ENCODE data around the gene THSD7A.
"Not testable (repeated sequence)": the region's sequence is repeated elsewhere in the genome, so short reads cannot be mapped to it uniquely, and the experiment has no call there.

The THSD7A gene

GRCh38 chr7:11576310-11576709, 255.7 kb downstream of the THSD7A start:
- no peak for DNase-seq (ENCODE audit: low read depth)

- no peak for DNase-seq (ENCODE audit: low read depth)
These were observed 258.8 kb downstream of the THSD7A start for GRCh38 chr7:11573128-11573750.

GRCh38 chr7:11570922-11571550, 261.0 kb downstream of the THSD7A start:
- peak; percentile 77 for DNase-seq (ENCODE audit: low read depth)

- no peak for DNase-seq (ENCODE audit: low read depth)
These were observed 261.8 kb downstream of the THSD7A start for GRCh38 chr7:11570205-11570604.

- DNase-seq (ENCODE audit: low read depth), result peak; percentile 70
These were observed 264.4 kb downstream of the THSD7A start for GRCh38 chr7:11567571-11567970.

- DNase-seq (ENCODE audit: low read depth), result peak; percentile 70
These were observed 274.4 kb downstream of the THSD7A start for GRCh38 chr7:11557627-11558026.

- no peak for DNase-seq (ENCODE audit: low read depth)
These were observed 279.2 kb downstream of the THSD7A start for GRCh38 chr7:11552676-11553296.

- no peak for DNase-seq (ENCODE audit: low read depth)
These were observed 280.5 kb downstream of the THSD7A start for GRCh38 chr7:11551470-11551869.

- DNase-seq (ENCODE audit: low read depth), result peak; percentile 56
These were observed 283.5 kb downstream of the THSD7A start for GRCh38 chr7:11548532-11548931.

- no peak for DNase-seq (ENCODE audit: low read depth)
These were observed 290.7 kb downstream of the THSD7A start for GRCh38 chr7:11541330-11541729.

GRCh38 chr7:11540271-11540761, 291.7 kb downstream of the THSD7A start:
- peak; percentile 97 for DNase-seq (ENCODE audit: low read depth)

GRCh38 chr7:11539853-11540252, 292.1 kb downstream of the THSD7A start:
- peak; percentile 38 for DNase-seq (ENCODE audit: low read depth)

- no peak for DNase-seq (ENCODE audit: low read depth)
These were observed 293.2 kb downstream of the THSD7A start for GRCh38 chr7:11538751-11539299.

GRCh38 chr7:11533229-11533820, 298.7 kb downstream of the THSD7A start:
- DNase-seq (ENCODE audit: low read depth), result peak; percentile 49

- DNase-seq (ENCODE audit: low read depth), result no peak
These were observed 302.6 kb downstream of the THSD7A start for GRCh38 chr7:11529382-11529781.

GRCh38 chr7:11527707-11528106, 304.3 kb downstream of the THSD7A start:
- no peak for DNase-seq (ENCODE audit: low read depth)

GRCh38 chr7:11524476-11525397, 307.3 kb downstream of the THSD7A start:
- DNase-seq (ENCODE audit: low read depth), result no peak

GRCh38 chr7:11521964-11522499, 310.0 kb downstream of the THSD7A start:
- DNase-seq (ENCODE audit: low read depth), result not testable (repeated sequence)

GRCh38 chr7:11517853-11518252, 314.1 kb downstream of the THSD7A start:
- DNase-seq (ENCODE audit: low read depth), result no peak

- DNase-seq (ENCODE audit: low read depth), result no peak
These were observed 315.7 kb downstream of the THSD7A start for GRCh38 chr7:11516328-11516727.

- DNase-seq (ENCODE audit: low read depth), result no peak
These were observed 318.5 kb downstream of the THSD7A start for GRCh38 chr7:11513460-11513859.
